AG09309 (cell line): ENCODE measurements around the gene GABRB1.

Experiments
- DNase-seq: peaks from one replicate; pipeline ENCODE4 v3.0.0-alpha.2; 2010; ENCODE audit warnings: low read depth
- H3K4me3 ChIP-seq: 2 replicates; pipeline ENCODE4 v1.5.1; 2011; ENCODE audit warnings: mild to moderate bottlenecking, low read depth, low read length, moderate library complexity; ENCODE audit not compliant: control insufficient read depth
- TF ChIP-seq, protein P1 (sequence below): IDR thresholded peaks from 2 replicates; pipeline ENCODE4 v1.5.1; 2011; ENCODE audit warnings: mild to moderate bottlenecking, low read depth, low read length, inconsistent platforms; ENCODE audit not compliant: insufficient read depth, control insufficient read depth; ENCODE audit errors: missing control alignments

Gene GABRB1

DNA sequence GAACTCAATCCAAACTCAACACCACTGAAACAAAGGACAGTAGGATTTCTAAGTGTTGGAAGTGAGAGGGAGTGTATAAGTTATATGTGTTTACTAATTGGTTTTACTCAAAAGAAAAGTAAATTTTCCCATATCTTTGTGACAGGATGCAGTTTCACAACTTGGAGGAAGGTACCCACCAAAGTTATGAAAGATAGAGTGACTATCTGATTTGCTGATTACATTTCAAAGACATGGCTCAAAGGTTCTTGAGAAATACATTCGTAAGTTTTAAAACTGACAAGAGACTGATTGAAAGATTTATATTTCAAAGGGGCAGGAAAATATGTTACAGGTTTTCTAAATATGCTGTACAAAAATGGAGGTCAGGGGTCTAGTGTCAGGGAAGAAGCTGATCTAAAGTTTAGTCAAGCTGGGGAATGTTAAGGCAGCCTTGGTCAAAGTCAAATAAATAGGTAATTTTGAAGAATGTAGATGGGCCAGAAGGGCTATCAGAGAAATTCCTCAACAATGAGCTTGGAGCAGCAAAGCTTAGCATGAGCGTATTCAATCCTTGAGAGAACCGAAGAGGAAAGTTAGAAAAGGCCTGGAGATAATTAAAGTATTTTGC, 441.9 kb downstream of the GABRB1 start:
- no peak for DNase-seq
- TF ChIP-seq, protein P1, sequence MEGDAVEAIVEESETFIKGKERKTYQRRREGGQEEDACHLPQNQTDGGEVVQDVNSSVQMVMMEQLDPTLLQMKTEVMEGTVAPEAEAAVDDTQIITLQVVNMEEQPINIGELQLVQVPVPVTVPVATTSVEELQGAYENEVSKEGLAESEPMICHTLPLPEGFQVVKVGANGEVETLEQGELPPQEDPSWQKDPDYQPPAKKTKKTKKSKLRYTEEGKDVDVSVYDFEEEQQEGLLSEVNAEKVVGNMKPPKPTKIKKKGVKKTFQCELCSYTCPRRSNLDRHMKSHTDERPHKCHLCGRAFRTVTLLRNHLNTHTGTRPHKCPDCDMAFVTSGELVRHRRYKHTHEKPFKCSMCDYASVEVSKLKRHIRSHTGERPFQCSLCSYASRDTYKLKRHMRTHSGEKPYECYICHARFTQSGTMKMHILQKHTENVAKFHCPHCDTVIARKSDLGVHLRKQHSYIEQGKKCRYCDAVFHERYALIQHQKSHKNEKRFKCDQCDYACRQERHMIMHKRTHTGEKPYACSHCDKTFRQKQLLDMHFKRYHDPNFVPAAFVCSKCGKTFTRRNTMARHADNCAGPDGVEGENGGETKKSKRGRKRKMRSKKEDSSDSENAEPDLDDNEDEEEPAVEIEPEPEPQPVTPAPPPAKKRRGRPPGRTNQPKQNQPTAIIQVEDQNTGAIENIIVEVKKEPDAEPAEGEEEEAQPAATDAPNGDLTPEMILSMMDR: no peak

DNA sequence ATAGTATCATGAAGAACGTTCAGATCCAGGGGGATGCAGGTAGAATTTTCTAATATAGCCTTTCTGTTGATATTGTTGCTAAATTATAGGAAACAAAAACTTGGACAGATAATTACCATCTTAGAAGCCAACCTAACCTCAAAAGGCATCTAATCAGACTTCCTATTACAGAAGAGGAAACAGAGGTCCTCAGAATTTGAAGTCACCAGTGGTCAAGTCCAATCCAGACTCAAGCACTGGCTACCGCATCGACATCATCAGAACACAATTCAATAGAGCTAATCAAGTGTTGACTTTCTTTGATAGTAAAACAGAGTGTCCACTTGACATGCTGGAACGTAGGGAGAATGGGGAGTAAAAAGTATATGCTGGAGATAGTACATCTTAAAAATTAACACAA, 443.4 kb downstream of the GABRB1 start:
- no peak overlapping the region for H3K4me3 ChIP-seq
- TF ChIP-seq, protein P1: no peak
- no peak for DNase-seq

More for the DNA sequence above, 441.9 kb downstream of the GABRB1 start:
- H3K4me3 ChIP-seq: no peak overlapping the region

DNA sequence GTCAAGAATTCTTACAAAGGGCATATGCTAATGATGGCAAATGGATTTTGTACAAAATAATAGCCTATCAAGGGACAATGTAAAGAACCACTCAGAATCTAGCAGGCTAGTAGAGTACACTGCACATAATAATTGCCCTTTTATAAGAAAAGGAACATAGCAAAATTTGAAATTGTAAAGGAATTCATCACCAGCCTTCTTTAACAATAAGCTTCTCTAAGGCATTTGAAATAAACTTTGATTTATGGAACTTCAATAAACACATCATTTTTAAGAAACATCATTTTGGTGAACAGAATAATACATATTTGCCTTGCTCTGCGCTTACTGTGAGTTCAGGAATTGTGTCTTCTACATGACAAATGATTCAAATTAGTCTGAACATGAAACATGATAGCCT, 444.0 kb downstream of the GABRB1 start:
- TF ChIP-seq, protein P1: no peak
- DNase-seq: no peak
- H3K4me3 ChIP-seq: no peak overlapping the region
